Measurements from ENCODE around the gene TBC1D21. TPM values are rescaled to one million over a fixed set of nuclear protein-coding genes. Genes with fewer than 3 reads are reported as not detected.
A peak's percentile ranks its signal among the peaks of the same experiment; 100 is the strongest.

The TBC1D21 gene
- polyA plus RNA-seq, 1 donor from 2014 or later, result not detected

DNA sequence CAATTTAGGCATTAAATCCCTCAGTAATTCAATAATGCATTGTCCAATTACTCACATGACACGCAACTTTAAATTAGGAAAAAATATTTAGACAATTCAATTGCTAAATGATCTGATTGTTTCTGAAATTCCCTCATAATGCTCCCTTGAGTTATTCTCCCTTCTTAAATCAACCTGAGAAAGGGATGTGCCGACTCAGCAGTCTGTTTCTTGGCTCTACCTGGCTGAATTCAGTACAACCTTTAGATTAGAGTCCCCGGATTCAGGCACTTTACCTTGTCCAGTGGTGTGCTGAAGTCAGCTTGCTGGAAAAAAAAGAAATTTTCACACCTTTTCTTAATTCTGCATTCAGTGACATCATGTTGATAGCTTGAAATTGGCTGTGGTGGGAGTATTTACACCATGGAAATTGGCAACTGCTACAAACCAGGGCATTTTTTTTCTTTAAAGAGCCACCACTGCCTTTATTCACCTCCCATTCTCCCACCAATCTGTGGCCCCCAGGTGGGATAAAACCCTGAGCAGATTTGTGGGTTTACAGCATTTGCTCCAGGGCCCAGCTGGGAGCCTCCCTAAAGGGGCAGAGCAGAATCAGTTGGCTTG lies 32.0 kb downstream of the TBC1D21 start:
- Mint-ChIP-seq H3K4me3 (no peak overlapping the region), H3K27ac (no peak overlapping the region), H3K9me3 (peaks cover 0 to 2% (median 0%) of the 10 kb centered on the region in 3 donors), H3K36me3 (peaks cover 2% of the 10 kb centered on the region), H3K4me1 (no peaks in the 10 kb centered on the region), H3K27me3 (no peaks in the 10 kb centered on the region)

DNA sequence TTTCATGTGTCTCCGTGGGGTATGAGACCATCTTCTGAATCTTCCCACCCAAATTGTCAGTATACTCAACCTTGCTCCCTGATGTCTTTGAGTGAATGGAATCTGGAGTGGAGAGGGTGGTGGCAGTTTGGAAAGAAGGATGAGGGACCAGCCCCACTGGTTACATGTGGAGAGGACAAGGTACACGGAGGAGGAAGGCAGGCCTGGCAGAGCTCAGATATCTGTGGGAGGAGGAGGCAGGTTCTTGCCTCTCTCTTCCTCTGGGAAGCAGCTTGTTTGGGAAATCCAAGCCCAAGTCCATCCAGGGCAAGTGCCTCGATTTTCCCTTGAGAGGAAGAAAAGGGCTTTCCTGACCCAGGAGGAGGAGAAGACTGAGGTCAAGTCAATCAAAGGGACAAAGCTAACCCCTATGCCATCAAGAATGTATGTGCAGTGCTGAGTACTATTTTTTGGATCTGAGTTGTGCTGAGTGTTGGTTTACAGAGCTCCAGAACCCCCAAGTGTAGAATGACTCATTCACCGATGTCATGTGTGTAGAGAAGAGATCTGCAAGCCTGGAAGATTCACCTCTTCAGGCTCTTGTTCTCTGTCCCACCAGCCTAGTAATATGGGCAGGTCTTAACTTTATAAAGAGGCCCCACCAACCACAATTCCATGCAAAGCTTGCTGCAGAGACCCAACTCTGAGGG lies 33.1 kb downstream of the TBC1D21 start:
- peak overlapping the region in 1 of 3 donors; percentile 71 for H3K27ac Mint-ChIP-seq
- peaks cover 0 to 2% (median 0%) of the 10 kb centered on the region in 3 donors for H3K9me3 Mint-ChIP-seq
- H3K4me3 Mint-ChIP-seq, result peak overlapping the region in 1 of 4 donors; percentile 19
- no peaks in the 10 kb centered on the region for H3K27me3 Mint-ChIP-seq
- H3K36me3 Mint-ChIP-seq, result peaks cover 2% of the 10 kb centered on the region
- H3K4me1 Mint-ChIP-seq, result no peaks in the 10 kb centered on the region

DNA sequence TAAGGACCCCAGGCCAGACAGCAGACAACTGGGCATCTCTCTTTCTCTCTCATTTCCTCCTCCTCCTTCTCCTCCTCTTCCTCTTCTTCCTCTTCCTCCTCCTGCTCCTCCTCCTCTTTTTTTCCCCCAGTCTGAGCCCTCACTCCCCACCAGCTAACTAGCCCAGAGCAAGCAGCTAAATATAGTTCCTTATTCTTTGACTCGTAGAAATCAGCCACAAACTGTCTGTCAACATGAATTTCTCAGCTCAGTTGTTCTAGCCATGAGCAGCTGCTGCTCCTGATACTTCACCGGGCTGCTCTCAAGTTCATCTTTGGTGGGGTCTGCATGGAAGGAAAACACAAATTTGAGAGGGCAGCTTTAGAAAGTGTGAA lies 33.7 kb downstream of the TBC1D21 start:
- Mint-ChIP-seq H3K4me3 (no peak overlapping the region), H3K4me1 (no peaks in the 10 kb centered on the region), H3K27me3 (no peaks in the 10 kb centered on the region), H3K9me3 (peaks cover 0 to 2% (median 0%) of the 10 kb centered on the region in 3 donors), H3K27ac (no peak overlapping the region), H3K36me3 (peaks cover 2% of the 10 kb centered on the region)

DNA sequence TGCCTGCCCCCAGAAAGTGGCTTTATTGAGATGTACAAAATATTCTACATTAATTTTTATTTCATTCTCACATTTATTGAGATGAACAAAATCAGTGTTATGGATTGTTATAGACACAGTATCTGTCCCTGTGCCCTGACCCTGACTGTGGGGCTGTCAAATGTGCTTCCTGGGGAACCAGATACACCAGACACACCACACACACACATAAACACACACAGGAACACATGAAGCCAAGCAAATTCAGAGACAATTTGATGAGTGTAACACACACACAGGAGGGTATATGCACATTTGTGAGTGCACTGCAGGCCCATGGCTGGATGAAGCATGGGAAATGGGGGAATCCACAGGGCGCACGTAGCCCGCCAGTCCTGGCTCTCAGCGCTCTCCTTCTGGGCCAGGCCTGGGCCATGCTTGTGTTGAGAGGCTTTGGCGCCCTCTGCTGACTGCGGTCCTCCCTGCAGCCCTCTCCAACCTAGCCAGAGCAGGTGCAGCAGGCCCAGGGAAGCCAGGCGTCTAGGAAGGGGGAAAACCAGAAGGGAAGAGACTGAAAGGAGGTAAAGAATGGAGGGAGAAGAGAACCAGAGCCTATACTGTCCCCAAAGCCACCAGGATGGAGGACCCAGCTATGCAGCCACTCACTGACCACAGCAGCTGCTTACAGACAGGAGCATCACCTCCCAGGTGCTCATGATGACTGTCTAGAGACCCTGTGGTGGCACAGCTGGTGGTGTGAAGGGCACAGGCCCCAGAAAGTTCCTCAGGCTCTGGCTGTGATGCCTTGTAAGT lies 34.9 kb downstream of the TBC1D21 start:
- Mint-ChIP-seq H3K27me3 (no peaks in the 10 kb centered on the region), H3K27ac (no peak overlapping the region), H3K4me3 (no peak overlapping the region), H3K36me3 (peaks cover 2% of the 10 kb centered on the region), H3K4me1 (no peaks in the 10 kb centered on the region), H3K9me3 (peaks cover 0 to 2% (median 0%) of the 10 kb centered on the region in 3 donors)

DNA sequence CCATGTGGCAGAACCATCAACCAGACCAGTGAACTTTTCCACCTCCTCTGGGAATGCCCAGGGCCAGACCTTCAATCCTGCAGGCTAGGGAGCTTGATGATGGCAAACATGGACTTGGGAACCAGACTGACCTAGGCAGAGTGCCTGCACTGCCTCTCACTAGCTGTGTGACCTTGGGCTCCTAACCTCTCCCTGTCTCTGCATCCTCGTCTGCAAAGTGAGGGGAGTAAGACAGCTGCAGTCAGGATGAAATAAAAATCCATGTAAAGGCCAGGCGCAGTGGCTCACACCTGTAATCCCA lies 35.4 kb downstream of the TBC1D21 start:
- H3K4me3 Mint-ChIP-seq, result no peak overlapping the region
- H3K9me3 Mint-ChIP-seq, result no peaks in the 10 kb centered on the region
- H3K27me3 Mint-ChIP-seq, result no peaks in the 10 kb centered on the region
- peaks cover 2% of the 10 kb centered on the region for H3K36me3 Mint-ChIP-seq
- no peaks in the 10 kb centered on the region for H3K4me1 Mint-ChIP-seq
- no peak overlapping the region for H3K27ac Mint-ChIP-seq

DNA sequence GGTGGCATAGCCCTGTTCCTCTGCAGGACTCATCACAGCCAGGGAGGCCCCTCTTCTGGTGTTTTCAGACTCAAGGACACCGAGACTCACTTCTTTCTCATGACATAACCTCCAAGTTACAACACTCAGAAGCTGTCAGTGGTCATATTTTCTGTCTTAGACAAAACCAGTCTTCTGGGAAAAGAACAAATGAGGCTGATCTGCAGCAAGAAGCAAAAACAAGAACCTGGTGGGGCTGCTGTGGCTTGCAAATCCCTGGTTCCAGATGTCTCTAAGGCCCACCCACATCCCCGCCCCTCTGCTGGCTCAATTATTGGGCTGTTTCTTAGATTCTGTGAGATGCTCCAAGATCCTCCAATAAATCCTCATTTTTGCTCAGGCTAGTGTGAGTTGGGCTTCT lies 36.3 kb downstream of the TBC1D21 start:
- peaks cover 2% of the 10 kb centered on the region for H3K36me3 Mint-ChIP-seq
- peaks cover 0 to 2% (median 0%) of the 10 kb centered on the region in 3 donors for H3K4me1 Mint-ChIP-seq
- H3K4me3 Mint-ChIP-seq, result no peak overlapping the region
- H3K27me3 Mint-ChIP-seq, result peaks cover 6% of the 10 kb centered on the region
- H3K27ac Mint-ChIP-seq, result no peak overlapping the region
- H3K9me3 Mint-ChIP-seq, result no peaks in the 10 kb centered on the region

DNA sequence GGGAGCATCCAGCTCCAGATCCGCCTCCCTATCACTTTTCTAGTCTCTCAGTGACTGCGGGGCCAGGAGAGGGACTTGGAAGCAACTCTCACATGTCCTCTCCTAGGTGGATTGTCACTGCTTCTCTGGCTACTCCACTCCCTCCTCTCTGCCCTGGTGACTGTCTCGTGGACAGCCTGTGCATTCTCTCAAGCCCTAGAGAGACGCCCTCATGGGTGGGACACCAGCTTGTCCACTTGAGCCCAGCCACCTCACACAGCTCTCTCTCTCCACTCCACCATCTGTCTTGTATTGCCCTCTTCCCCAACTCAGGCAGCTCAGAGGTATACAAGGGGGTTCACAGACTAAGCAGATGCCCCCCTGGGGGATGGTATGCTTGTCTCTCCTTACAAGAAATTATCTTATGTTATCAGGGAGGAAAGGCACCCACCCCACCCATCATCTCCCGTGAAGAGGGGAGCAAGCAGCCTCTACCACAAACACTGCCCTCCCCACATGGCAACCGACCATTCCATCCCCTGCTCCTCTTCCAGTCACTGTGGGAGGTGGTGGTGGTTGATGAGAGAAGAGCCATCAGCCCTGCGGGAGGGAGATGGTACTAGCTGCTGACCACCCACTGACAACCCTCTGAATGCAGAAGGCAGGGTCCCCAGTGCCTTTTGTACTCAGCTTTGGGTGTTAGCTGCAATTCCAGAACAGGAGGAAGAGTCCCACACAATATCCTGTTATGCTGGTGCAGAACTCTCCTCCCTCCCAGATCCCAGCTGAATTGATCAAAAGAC lies 37.3 kb downstream of the TBC1D21 start:
- Mint-ChIP-seq H3K4me1 (peaks cover 0 to 2% (median 0%) of the 10 kb centered on the region in 3 donors), H3K27ac (no peak overlapping the region), H3K27me3 (peaks cover 6% of the 10 kb centered on the region), H3K36me3 (peaks cover 2% of the 10 kb centered on the region), H3K9me3 (no peaks in the 10 kb centered on the region), H3K4me3 (no peak overlapping the region)

DNA sequence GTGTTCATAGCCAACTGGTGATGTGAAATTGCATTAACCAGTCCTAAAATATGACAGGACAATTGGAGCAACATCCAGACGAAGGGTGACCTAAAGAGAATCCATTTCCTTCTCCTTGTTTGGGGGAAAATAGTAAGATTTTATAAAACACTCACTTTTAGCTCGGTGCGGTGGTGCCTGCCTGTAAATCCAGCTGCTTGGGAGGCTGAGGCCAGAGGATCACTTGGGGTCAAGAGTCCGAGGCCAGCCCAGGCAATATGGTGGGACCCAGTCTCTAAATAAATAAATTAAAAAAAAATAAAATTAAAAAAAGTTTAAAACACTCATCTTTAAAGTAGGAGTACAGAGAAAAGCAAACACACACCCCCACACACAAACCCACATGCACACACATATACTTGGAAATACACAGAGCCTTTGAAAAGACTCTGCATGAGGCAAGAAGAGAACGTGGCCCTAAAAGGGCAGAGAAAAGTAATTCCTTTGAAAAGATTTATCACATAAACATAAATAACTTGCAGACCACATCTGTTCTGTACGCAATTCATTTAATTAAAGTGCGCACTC lies 38.7 kb downstream of the TBC1D21 start:
- Mint-ChIP-seq H3K4me3 (no peak overlapping the region), H3K36me3 (peaks cover under 1% of the 10 kb centered on the region), H3K9me3 (peaks cover 0 to 2% (median 0%) of the 10 kb centered on the region in 3 donors), H3K27me3 (peaks cover 6% of the 10 kb centered on the region), H3K27ac (no peak overlapping the region), H3K4me1 (peaks cover 0 to 2% (median 0%) of the 10 kb centered on the region in 3 donors)

DNA sequence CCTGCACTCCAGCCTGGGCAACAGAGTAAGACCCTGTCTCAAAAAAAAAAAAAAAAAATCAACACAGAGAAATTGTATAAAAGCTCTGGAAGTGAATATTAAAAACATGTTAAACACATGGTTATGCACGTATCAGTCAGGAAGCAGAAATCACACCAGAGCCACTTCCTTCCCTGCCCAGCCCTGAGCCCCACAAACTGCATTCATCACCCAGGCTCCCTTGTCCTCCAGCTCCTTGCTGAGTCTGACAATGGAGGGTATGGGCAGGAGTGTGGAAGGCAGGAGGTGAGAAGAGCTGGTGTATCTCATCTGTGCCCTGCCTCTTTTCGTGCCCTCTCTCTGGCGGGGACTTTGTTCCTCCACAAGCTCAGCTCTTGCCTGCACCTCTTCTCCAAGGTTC lies 40.8 kb downstream of the TBC1D21 start:
- Mint-ChIP-seq H3K9me3 (peaks cover 0 to 6% (median 2%) of the 10 kb centered on the region in 3 donors), H3K27me3 (peaks cover 6% of the 10 kb centered on the region), H3K4me3 (no peak overlapping the region), H3K4me1 (peaks cover 0 to 2% (median 0%) of the 10 kb centered on the region in 3 donors), H3K36me3 (no peaks in the 10 kb centered on the region), H3K27ac (no peak overlapping the region)

DNA sequence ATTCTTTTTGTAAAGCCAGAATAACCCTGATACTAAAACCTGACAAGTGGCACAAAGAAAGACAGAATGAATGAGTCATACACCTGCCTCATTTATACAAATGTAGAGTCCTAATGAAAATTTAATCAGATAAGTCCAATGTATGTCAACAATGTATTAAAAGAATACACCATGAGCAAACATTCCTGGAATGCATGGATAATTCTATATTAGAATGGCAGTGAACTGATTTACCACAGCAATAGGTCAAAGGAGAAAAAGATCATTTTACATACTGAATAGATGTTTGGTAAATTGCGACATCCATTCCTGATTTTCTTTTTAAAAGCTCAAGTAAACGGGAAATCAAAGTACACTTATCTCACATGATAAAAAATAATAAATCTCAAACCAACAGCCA lies 41.7 kb downstream of the TBC1D21 start:
- Mint-ChIP-seq H3K4me1 (peaks cover 0 to 2% (median under 1%) of the 10 kb centered on the region in 3 donors), H3K27ac (no peak overlapping the region), H3K4me3 (no peak overlapping the region), H3K36me3 (no peaks in the 10 kb centered on the region), H3K27me3 (peaks cover 6% of the 10 kb centered on the region), H3K9me3 (peaks cover 0 to 6% (median 2%) of the 10 kb centered on the region in 3 donors)

DNA sequence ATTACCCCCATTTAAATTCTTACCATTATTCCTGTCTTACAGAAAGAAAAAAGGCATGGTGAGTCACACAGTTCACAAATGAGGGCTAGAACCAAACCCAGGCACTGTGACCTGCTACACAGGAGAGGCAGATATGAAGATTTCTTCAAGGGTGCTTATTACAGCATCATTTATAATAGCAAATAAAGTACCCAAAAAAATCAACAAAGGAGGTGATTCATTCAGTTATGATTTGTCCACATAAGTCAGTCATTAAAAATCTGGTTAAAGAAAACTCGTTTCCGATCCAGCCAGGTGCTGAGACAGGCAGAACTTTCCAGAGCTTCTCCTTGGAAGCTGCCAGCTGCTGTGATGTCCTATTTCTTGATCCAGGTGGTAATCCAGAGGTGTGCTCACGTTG lies 45.4 kb downstream of the TBC1D21 start:
- Mint-ChIP-seq H3K4me3 (no peak overlapping the region), H3K4me1 (peaks cover 5 to 11% (median 9%) of the 10 kb centered on the region in 3 donors), H3K27me3 (peaks cover 6% of the 10 kb centered on the region), H3K27ac (no peak overlapping the region), H3K9me3 (peaks cover 0 to 6% (median 2%) of the 10 kb centered on the region in 3 donors), H3K36me3 (no peaks in the 10 kb centered on the region)

DNA sequence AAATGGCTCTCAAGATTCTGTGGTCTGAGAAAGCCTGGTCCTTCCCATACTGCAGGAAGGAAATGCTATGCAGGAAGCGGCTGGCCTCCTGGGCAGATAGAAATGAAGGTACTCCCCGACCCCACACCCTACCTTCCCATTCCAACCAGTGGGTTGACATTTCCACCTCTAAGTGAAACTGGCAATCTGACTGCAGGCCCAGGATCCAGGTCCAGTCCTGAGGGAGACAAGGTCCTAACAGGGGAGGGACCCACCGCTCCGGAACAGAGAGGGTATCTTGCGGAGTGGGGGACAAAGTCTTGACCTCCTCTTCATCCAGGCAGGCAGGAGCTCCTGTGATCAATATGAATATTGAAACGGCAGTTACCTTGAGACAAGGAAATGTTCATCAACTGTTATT lies 46.3 kb downstream of the TBC1D21 start:
- Mint-ChIP-seq H3K9me3 (peaks cover 0 to 6% (median 2%) of the 10 kb centered on the region in 3 donors), H3K27me3 (no peaks in the 10 kb centered on the region), H3K4me3 (no peak overlapping the region), H3K4me1 (peaks cover 5 to 15% (median 11%) of the 10 kb centered on the region in 3 donors), H3K27ac (no peak overlapping the region), H3K36me3 (no peaks in the 10 kb centered on the region)

DNA sequence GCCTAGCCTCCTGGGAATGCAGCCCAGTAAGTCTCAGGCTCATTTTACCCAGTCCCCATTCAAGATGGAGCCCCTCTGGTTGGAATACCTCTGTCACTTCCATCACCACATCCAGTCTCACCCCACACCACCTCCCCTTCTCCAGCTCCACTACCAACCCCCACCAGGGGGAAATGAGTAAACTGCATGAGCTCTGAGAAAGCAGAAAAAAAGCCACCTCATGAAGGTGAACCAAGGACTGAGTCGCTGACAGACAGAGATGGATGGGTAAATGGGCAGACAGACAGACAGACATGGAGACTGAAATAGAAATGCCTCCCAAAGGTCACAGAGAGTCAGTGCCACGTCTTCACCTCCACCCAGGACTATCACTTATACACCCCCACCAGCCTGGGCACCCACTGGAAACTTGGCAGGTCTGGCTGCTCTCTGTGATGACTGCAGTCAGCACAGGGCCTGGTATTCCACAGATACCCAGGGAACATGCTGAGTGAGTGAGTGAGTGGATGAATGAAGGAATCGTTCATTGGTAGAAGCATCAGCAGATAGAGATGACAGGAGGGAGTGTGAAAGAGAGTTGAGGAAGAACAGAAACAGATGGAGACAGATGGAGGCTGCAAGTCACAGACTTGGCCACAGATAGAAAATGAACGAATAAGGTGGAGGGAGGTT lies 48.0 kb downstream of the TBC1D21 start:
- H3K4me3 Mint-ChIP-seq, result peak overlapping the region in 1 of 4 donors; percentile 38
- no peak overlapping the region for H3K27ac Mint-ChIP-seq

More for the DNA sequence above, 48.0 kb downstream of the TBC1D21 start:
- H3K4me1 Mint-ChIP-seq, result peaks cover 5 to 17% (median 13%) of the 10 kb centered on the region in 3 donors
- H3K9me3 Mint-ChIP-seq, result peaks cover 0 to 6% (median 0%) of the 10 kb centered on the region in 3 donors
- no peaks in the 10 kb centered on the region for H3K36me3 Mint-ChIP-seq
- no peaks in the 10 kb centered on the region for H3K27me3 Mint-ChIP-seq

Measured in IgD-negative memory B cell (primary cell).